A549 (cell line): Measurements from ENCODE around the gene DDO. TPM values are rescaled to one million over a fixed set of nuclear protein-coding genes. Genes with fewer than 3 reads are reported as not detected.

ENCODE experiments used
- ATAC-seq, 2 experiments: fragments of 200-7000 bp in 1 of 2; fragments of >200 bp in 1 of 2; cut with Nextera tagmentation in 1 of 2; cut with Tn5 transposase in 1 of 2; 3 replicates each; pipeline versions ENCODE4 v1.8.0 to v1.9.1; 2018 to 2020; ENCODE audit warnings: mild to moderate bottlenecking in 1 of 2, moderate library complexity in 1 of 2
- CTCF ChIA-PET: fragments of 300-600 bp; sonication (Branson Sonifier 250); formaldehyde crosslinking; extraction: SDS; loops from one replicate; lab custom pipeline; 2021; ENCODE audit warnings: antibody characterized with exemption, inconsistent platforms; lab: Yijun Ruan, JAX
- POLR2A ChIA-PET: fragments of 350-600 bp; formaldehyde crosslinking; extraction: SDS; loops from one replicate; lab custom pipeline; 2021; ENCODE audit warnings: antibody characterized with exemption, inconsistent platforms; lab: Yijun Ruan, JAX
- DNase-seq, 2 experiments: peaks; one replicate each; pipeline versions ENCODE4 v3.0.0 to v3.0.0-alpha.2; 2011 to 2016; ENCODE audit warnings: low read depth in 1 of 2, low spot score in 1 of 2
- FAIRE-seq: peaks from 2 replicates; lab custom pipeline; 2011; peaks lifted over from hg19 to GRCh38; lab: Jason Lieb, UNC
- H3K27ac ChIP-seq, 2 experiments: fragments of >200 bp; sonication (Bioruptor Twin); formaldehyde crosslinking; 3 replicates each; pipeline ENCODE4 v1.5.1; 2016 to 2017
- H3K4me1 ChIP-seq: fragments of >200 bp; sonication (Bioruptor Twin); formaldehyde crosslinking; 3 replicates; pipeline ENCODE4 v1.6.1; 2016
- H3K4me2 ChIP-seq: fragments of >200 bp; sonication (Bioruptor Twin); formaldehyde crosslinking; 3 replicates; pipeline ENCODE4 v1.6.1; 2016
- H3K4me3 ChIP-seq: fragments of >200 bp; sonication (Bioruptor Twin); formaldehyde crosslinking; 3 replicates; pipeline ENCODE4 v1.5.1; 2016
- H3K9me3 ChIP-seq: fragments of >200 bp; sonication (Bioruptor Twin); formaldehyde crosslinking; 3 replicates; pipeline ENCODE4 v1.6.1; 2016
- BCL3 ChIP-seq: fragments of >200 bp; sonication (Bioruptor Twin); formaldehyde crosslinking; IDR thresholded peaks from 3 replicates; pipeline ENCODE4 v1.6.1; 2016
- CEBPB ChIP-seq, 2 experiments: fragments of >200 bp in 1 of 2; sonication (Bioruptor Twin) in 1 of 2; formaldehyde crosslinking in 1 of 2; IDR thresholded peaks; 2 replicates each; pipeline ENCODE4 v1.6.1; 2012 to 2016
- CHD2 ChIP-seq: fragments of 150-350 bp; IDR thresholded peaks from 2 replicates; pipeline ENCODE4 v1.6.1; 2014; ENCODE audit warnings: low read length; ENCODE audit not compliant: partially characterized antibody
- FOSB ChIP-seq: fragments of 250-450 bp; sonication (Bioruptor Pico); IDR thresholded peaks from 2 replicates; pipeline ENCODE4 v1.5.0; 2020; ENCODE audit warnings: mild to moderate bottlenecking, moderate library complexity
- FOSL2 ChIP-seq, 2 experiments: fragments of 450-650 bp in 1 of 2; fragments of >200 bp in 1 of 2; sonication (Bioruptor Twin) in 1 of 2; formaldehyde crosslinking; IDR thresholded peaks; 2 replicates each; pipeline versions ENCODE4 v1.5.0 to v1.6.1; 2016 to 2020; ENCODE audit warnings: mild to moderate bottlenecking in 1 of 2, moderate library complexity in 1 of 2
- HDAC2 ChIP-seq: fragments of 200-600 bp; sonication (generic); IDR thresholded peaks from 2 replicates; pipeline ENCODE4 v1.6.1; 2016
- HOXB5 ChIP-seq: fragments of 250-450 bp; sonication (Bioruptor Pico); IDR thresholded peaks from 2 replicates; pipeline ENCODE4 v1.5.0; 2020; ENCODE audit warnings: mild to moderate bottlenecking, moderate library complexity
- KDM1A ChIP-seq: fragments of 200-600 bp; sonication (generic); IDR thresholded peaks from 2 replicates; pipeline ENCODE4 v1.6.1; 2016; ENCODE audit warnings: low read depth, mild to moderate bottlenecking
- MAX ChIP-seq: IDR thresholded peaks from 2 replicates; pipeline ENCODE4 v1.6.1; 2012
- PHF8 ChIP-seq: fragments of 200-600 bp; sonication (generic); IDR thresholded peaks from 2 replicates; pipeline ENCODE4 v1.6.1; 2016; ENCODE audit warnings: low read depth, mild to moderate bottlenecking, antibody characterized with exemption, moderate library complexity, borderline replicate concordance
- POLR2A ChIP-seq: IDR thresholded peaks from 2 replicates; pipeline ENCODE4 v1.6.1; 2012; ENCODE audit warnings: mild to moderate bottlenecking, low read length
- RARB ChIP-seq: fragments of 250-450 bp; sonication (Bioruptor Pico); IDR thresholded peaks from 2 replicates; pipeline ENCODE4 v1.8.0; 2021; ENCODE audit warnings: mild to moderate bottlenecking, moderate library complexity
- REST ChIP-seq: fragments of 200-600 bp; sonication (generic); IDR thresholded peaks from 2 replicates; pipeline ENCODE4 v1.6.1; 2016; ENCODE audit warnings: antibody characterized with exemption, mild to moderate bottlenecking, moderate library complexity
- SMC3 ChIP-seq: fragments of >200 bp; sonication (Bioruptor Twin); formaldehyde crosslinking; IDR thresholded peaks from 3 replicates; pipeline ENCODE4 v1.6.1; 2018; ENCODE audit warnings: inconsistent platforms
- USF2 ChIP-seq: fragments of 450-650 bp; IDR thresholded peaks from 2 replicates; pipeline ENCODE4 v1.6.1; 2014; ENCODE audit warnings: antibody characterized with exemption
- ZC3H11A ChIP-seq: fragments of 450-650 bp; IDR thresholded peaks from 2 replicates; pipeline ENCODE4 v1.6.1; 2014; ENCODE audit warnings: antibody characterized with exemption, mild to moderate bottlenecking
- ZNF302 ChIP-seq: fragments of 250-450 bp; sonication (Bioruptor Pico); IDR thresholded peaks from 2 replicates; pipeline ENCODE4 v1.9.0; 2021; ENCODE audit warnings: inconsistent platforms, mild to moderate bottlenecking, moderate library complexity
- WGBS: methylation state at CpG from one replicate; pipeline ENCODE4 v1.1.6; 2017; ENCODE audit errors: missing lambda C conversion rate; 5-methylcytosine and 5-hydroxymethylcytosine counted together
- polyA plus RNA-seq, 4 experiments: library from polyadenylated mRNA; depleted of rRNA in 3 of 4; stranded (reverse); fragments of >200 nt; fragmentation: RNase III in 1 of 4; extraction: RNeasy Plus Mini Kit Qiagen cat#74134 plus additional on column Dnase treatment in 1 of 4; gene quantifications; 2 replicates in 3 of 4; 3 replicates in 1 of 4; pipeline ENCODE4 v1.2.3, GENCODE V29; 2011 to 2017
- TF ChIP-seq, protein P1 (sequence below): fragments of 250-450 bp; sonication (Bioruptor Pico); IDR thresholded peaks from 2 replicates; pipeline ENCODE4 v1.5.0; 2020; ENCODE audit warnings: low read depth, mild to moderate bottlenecking, moderate library complexity
- TF ChIP-seq, protein P2 (sequence below): fragments of 250-450 bp; sonication (Bioruptor Pico); IDR thresholded peaks from 2 replicates; pipeline ENCODE4 v1.5.0; 2021; ENCODE audit warnings: mild to moderate bottlenecking, moderate library complexity, borderline replicate concordance

Gene DDO
- polyA plus RNA-seq, 2 of the 4 experiments (the other 2 are of a cell fraction), result 0.04 to 0.05 TPM

DNA sequence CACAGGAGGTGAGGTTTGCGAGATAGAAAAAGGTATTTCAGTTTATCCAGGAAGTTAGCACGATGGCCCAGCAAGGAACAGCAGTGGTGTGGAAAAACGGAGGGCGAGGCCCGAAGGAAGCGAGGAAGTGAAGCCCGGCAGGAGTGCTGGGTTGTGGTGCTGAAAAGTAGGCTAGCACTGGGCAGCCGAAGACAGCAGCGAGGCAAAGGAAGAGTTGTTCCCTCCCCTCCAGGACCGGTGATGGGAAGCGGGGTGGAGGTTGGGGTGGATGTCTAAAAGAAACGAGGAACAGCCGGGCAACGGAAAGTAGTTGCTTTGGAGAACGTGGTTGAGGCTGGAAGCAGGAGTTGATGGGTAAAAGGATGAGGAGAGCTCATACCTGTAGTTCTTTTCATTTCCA, 58.6 kb downstream of the DDO start (continued):
- TF ChIP-seq USF2 (no peak), BCL3 (no peak), PHF8 (no peak), MAX (no peak)

GRCh38 chr6:110355727-110356126, 59.6 kb downstream of the DDO start:
- Histone ChIP-seq H3K4me1 (no peaks in the 10 kb centered on the region), H3K27ac (no peak overlapping the region), H3K9me3 (no peaks in the 10 kb centered on the region), H3K4me3 (no peak overlapping the region), H3K4me2 (no peak overlapping the region)
- POLR2A ChIA-PET, result no interaction called here
- ATAC-seq (no peak), FAIRE-seq (no peak), DNase-seq (no peak)
- TF ChIP-seq FOSL2 (IDR thresholded peaks at IDR 0.05) (no peak), FOSL2 (CRISPR knock-in tag; IDR thresholded peaks at IDR 0.05) (no peak), POLR2A (no peak), CHD2 (no peak), RARB (CRISPR knock-in tag) (no peak), SMC3 (no peak), FOSB (CRISPR knock-in tag) (no peak), ZC3H11A (no peak), HDAC2 (no peak), USF2 (no peak), HOXB5 (CRISPR knock-in tag) (no peak)
- TF ChIP-seq, protein P1, sequence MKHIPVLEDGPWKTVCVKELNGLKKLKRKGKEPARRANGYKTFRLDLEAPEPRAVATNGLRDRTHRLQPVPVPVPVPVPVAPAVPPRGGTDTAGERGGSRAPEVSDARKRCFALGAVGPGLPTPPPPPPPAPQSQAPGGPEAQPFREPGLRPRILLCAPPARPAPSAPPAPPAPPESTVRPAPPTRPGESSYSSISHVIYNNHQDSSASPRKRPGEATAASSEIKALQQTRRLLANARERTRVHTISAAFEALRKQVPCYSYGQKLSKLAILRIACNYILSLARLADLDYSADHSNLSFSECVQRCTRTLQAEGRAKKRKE, result no peak
- TF ChIP-seq, protein P2, sequence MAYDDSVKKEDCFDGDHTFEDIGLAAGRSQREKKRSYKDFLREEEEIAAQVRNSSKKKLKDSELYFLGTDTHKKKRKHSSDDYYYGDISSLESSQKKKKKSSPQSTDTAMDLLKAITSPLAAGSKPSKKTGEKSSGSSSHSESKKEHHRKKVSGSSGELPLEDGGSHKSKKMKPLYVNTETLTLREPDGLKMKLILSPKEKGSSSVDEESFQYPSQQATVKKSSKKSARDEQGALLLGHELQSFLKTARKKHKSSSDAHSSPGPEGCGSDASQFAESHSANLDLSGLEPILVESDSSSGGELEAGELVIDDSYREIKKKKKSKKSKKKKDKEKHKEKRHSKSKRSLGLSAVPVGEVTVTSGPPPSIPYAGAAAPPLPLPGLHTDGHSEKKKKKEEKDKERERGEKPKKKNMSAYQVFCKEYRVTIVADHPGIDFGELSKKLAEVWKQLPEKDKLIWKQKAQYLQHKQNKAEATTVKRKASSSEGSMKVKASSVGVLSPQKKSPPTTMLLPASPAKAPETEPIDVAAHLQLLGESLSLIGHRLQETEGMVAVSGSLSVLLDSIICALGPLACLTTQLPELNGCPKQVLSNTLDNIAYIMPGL (CRISPR knock-in tag), result no peak
- WGBS, result 41% methylated on average over 2 of the region's 2 CpGs
- CTCF ChIA-PET, result interaction anchor here (1.1 kb wide), 1 partner anchor 14 kb away, joined by 3 read pairs; no protein-coding TSS in a partner anchor

GRCh38 chr6:110355022-110355421, 60.4 kb downstream of the DDO start:
- Histone ChIP-seq H3K4me3 (no peak overlapping the region), H3K27ac (no peak overlapping the region), H3K4me2 (no peak overlapping the region), H3K4me1 (no peaks in the 10 kb centered on the region), H3K9me3 (no peaks in the 10 kb centered on the region)
- POLR2A ChIA-PET, result no interaction called here
- DNase-seq (no peak), FAIRE-seq (no peak), ATAC-seq (no peak)
- 49% methylated on average over 2 of the region's 2 CpGs for WGBS
- TF ChIP-seq CEBPB (IDR thresholded peaks at IDR 0.05) (no peak), KDM1A (no peak), ZNF302 (CRISPR knock-in tag) (no peak), REST (no peak)
- CTCF ChIA-PET, result interaction anchor here (1.1 to 1.9 kb wide), 2 partner anchors 10 to 13 kb away, joined by 3 to 5 read pairs; no protein-coding TSS in a partner anchor
